HG03460 (cell line): Measurements from ENCODE around the gene FCHO1.
A peak's percentile ranks its signal among the peaks of the same experiment; 100 is the strongest.

ENCODE experiments used
- ATAC-seq: cut with Tn5 transposase; IDR thresholded peaks from one replicate; pipeline ENCODE4 v1.9.1; 2021; ENCODE audit not compliant: unreplicated experiment

Gene FCHO1

GRCh38 chr19:17751103-17751911 lies at the start of gene FCHO1:
TSS of gene FCHO1 (plus strand) at chr19:17751477. CDS start at chr19:17755165, 3,688 bp downstream.
- peak; percentile 35 for ATAC-seq

DNA sequence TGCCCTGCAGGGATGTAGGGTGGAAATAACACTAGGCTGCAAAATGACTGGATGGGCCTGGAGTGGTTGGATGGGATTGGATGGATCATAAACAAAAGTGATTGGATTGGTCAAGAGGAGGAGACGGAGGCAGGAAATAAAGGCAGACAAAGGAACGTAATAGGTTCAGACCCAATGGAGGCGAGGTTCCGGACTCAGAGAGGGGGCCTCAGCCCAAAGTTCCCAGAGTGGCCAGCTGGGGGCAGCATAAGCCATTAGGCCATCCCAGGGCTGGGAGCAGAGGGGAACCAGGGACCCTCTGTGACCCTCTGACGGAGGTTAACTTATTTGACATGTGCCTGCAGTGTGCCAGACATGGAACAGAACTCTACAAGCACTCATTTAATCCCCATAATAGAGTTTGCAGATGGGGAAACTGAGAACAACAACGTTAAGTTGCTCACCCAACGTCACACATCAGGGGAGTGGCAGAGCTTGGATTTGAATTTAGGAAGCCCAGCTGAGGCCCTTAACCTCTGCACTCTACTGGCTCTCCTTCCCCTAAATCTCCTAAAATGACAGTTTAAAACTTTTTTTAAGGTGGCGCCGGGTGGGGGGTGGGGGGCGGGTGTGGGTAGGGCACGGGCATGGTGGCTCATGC lies 47.3 kb upstream of the FCHO1 start:
- no peak for ATAC-seq

DNA sequence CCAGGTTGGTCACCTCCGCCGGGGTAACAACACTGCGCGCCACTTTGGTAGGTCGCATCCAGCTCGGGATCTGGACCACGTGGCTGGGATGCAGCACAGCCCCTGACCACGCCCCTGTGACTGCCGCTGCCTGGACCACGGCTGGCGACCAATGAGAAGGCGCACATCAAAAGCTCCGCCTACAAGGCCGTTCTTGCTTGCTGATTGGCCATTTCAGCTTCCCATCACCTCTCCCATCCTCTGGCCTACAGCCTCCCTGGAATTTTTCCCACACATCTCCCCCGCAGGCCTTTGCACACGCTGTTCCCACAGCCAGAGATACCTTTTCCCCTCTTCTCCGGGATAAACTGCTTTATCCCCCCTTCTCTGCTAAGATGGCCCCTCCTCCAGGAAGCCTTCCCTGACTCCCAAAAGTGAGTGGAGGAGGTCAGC lies 44.5 kb upstream of the FCHO1 start:
- no peak for ATAC-seq

- ATAC-seq: no peak
Observed at GRCh38 chr19:17711851-17712250, 39.4 kb upstream of the FCHO1 start.

DNA sequence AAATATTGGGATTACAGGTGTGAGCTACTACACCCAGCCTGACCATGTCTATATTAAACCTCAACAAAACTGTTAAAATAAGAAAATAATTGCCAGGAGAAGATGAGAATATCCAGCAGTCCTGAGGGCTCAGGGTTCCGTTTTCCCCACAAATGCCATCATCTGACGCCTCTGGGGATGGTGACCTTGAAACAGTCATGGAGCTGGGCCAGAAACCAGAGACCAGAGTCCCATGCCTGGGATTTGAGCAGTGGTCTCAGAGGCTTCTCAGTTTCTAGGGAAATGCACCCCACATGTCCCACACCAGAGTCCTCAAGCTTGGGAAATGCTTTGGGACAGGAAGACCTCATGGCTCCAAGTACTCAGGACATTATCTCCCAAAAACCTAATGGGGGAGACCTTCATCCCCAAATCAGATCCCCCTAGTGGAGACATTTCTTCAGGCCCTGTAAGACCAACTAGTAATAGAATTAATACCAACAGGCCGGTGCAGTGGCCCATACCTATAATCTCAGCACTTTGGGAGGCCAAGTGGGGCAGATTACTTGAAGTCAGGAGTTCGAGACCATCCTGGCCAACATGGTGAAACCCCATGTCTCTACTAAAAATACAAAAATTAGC lies 34.9 kb upstream of the FCHO1 start:
- no peak for ATAC-seq

DNA sequence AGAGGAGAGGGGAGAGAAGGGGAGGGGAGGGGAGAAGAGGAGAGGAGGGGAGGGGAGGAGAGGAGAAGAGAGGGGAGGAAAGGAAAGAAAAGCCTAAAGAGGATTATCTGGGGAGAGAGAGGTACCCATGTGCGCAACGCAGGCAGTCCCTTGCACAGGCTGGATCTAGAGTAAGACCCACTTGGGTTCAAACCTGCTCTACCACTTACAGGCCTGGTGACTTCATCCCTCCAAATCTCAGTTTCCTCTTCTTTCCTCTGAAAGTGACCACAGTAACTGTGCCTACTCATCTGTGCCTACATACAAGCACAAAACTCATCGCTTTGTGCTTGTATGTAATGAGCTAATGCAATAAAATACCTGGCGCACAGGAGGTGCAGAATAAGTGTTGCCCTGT lies 32.7 kb upstream of the FCHO1 start:
- ATAC-seq: no peak

DNA sequence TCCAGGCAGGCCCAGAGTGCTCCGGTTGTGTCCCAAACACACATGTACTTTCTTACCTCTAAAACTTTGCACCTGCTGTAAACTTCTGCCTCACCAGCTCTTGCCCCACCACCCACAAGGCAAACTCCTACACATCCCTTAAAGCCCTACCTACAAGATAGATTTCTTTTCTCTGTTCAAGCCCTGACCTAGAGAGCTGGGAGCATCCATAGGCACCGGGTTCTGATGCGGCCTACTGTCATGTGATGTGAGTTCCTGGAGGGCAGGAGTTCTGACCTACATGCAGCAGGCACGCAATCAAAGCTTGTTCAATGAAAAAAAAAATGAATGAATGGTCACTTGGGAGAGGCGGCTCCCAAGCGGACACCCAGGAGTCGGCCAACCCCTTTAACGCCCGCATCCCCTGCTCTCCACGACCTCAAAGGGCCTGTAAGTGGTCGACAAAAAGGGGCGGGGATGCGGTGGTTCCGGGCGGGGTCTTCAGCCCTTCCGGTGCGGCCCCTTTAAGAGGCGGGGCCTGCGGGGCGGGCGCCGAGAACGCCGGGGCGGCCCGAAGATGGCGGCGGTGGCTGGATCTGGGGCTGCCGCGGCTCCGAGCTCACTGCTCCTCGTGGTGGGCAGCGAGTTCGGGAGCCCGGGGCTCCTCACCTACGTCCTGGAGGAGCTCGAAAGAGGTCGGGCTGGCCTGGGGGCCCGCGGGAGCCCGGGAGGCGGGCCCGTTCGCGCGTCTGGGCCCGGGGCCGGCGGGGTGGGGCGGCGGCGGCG lies 32.1 kb upstream of the FCHO1 start, which contains the start of gene MAP1S:
Gene MAP1S, plus strand, starts transcription at position 534 of the 765 bp plus-strand sequence. Its CDS starts 23 bp downstream, at position 557.
- ATAC-seq: peak; percentile 77

DNA sequence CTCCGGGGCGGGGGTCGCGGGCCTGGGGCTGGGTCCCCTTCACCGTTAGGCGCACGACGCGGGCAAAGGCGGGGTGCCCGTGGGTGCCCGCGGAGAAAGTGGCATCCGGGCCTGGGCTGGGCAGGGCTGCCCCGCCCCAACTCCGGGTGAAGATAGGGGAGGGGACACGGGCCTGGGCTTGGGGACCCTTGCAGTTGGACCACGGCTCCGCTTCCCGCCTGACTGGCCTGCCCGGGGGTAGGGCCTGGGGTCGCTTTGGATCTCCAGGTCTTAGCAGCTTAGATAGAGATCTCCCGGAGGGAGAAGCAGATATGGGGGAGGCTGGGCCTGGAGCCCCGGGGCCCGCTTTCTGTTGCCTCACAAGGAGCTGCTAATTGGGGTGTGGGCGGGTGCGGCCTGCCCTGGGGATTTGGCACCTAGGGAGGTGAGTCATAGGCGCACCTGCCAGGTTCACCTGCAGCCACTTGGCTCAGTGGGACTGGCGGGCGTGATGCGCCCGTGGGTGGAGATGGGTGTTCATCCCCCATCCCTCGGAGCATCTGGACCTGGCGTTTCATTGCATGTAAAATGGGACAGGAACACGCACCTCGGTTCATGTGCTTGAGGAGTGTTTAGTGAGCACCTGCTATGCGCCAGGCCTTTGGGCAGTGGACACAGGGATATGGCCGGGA lies 31.4 kb upstream of the FCHO1 start:
- peak; percentile 26 for ATAC-seq

- ATAC-seq: no peak
Observed at GRCh38 chr19:17720440-17720839, 30.8 kb upstream of the FCHO1 start.

DNA sequence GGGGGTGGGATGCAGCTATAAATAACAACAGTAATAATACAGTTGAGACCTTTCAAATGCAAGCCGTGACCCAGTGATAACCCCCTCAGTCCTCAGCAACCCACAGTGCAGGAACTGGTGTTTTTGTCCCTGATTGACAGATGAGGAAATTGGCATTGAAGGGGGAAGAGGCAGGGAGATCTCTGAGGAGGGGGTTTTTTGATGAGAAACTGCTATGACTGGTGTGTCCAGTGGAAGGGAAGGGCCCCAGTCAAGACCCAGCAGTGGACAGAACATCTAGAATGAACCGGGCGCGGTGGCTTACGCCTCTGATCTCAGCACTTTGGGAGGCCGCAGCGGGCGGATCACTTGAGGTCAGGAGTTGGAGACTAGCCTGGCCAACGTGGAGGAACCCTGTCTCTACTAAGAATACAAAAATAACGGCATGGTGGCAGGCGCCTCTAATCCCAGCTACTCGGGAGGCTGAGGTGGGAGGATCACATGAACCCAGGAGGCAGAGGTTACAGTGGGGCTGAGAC lies 30.1 kb upstream of the FCHO1 start:
- ATAC-seq: no peak

DNA sequence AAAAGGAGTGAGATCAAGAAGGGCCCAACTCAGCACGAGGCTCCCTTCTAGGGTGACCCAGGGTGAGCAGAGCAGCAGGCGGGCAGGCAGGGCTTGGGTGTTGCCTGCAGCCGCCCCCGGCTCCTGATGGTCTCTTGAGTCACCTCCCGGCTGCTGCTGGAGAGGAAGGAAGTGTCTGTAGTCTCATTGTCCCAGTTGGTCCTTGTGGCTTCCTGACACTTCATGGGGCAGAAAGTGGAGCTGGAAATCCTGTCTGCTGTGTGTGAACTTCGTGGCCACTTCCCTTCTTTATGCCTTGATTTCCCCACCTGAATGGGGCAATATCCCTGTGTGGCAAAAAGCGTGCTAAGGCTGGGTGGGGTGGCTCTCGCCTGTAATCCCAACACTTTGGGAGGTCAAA lies 29.5 kb upstream of the FCHO1 start:
- ATAC-seq: no peak

- ATAC-seq: no peak
Observed at GRCh38 chr19:17722655-17723240, 28.5 kb upstream of the FCHO1 start.

DNA sequence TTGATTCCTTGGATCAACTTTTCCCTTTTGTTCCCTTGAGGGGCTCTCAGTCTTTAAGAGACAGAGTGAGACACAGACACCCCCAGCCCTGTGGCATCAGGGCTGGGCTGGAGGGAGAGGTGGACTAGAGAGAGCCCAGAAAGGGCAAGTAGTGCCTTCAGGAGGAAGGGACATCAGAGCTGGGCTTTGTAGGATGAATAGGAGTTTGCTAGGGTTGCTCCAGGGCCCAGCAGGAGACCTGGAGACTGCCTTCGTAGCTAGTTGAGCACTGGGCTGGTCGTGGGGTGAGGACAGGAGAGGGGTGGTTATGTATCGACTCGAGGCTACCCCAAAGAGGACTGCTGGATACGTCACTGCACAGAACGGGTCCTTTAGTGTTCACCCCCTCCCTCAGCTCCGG lies 26.6 kb upstream of the FCHO1 start:
- ATAC-seq: no peak

DNA sequence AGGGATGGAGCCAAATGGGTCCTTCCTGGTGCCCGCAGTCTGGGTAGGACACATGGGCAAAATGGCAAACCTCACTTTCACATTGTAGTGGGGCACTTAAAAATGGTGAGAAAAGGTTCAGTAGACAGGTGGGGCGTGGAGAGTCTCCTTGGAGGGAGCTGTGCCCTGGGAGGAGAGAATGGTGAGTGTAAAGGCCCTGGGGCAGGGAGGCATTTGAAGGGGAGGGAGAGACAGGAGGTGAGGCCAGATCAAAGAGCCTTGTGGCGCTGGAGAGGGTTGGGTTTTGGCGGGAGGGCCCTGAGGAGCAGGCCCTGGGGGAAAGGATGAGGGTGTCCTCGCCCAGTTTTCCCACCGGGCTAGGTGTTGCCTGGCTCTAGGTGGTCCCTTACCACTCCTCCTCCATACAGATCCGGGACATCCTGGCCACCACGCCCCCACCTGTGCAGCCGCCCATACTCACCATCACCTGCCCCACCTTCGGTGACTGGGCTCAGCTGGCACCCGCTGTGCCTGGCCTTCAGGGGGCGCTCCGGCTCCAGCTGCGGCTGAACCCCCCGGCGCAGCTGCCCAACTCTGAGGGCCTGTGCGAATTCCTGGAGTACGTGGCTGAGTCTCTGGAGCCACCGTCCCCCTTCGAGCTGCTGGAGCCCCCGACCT lies 25.7 kb upstream of the FCHO1 start:
- no peak for ATAC-seq

DNA sequence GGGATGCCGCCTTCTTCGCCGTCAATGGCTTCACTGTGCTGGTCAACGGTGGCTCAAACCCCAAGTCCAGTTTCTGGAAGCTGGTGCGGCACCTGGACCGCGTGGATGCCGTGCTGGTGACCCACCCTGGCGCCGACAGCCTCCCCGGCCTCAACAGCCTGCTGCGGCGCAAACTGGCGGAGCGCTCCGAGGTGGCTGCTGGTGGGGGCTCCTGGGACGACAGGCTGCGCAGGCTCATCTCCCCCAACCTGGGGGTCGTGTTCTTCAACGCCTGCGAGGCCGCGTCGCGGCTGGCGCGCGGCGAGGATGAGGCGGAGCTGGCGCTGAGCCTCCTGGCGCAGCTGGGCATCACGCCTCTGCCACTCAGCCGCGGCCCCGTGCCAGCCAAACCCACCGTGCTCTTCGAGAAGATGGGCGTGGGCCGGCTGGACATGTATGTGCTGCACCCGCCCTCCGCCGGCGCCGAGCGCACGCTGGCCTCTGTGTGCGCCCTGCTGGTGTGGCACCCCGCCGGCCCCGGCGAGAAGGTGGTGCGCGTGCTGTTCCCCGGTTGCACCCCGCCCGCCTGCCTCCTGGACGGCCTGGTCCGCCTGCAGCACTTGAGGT lies 25.0 kb upstream of the FCHO1 start:
- no peak for ATAC-seq

GRCh38 chr19:17726964-17727773 lies 24.1 kb upstream of the FCHO1 start:
- ATAC-seq: no peak

- ATAC-seq: no peak
Observed at GRCh38 chr19:17727843-17728242, 23.4 kb upstream of the FCHO1 start.

DNA sequence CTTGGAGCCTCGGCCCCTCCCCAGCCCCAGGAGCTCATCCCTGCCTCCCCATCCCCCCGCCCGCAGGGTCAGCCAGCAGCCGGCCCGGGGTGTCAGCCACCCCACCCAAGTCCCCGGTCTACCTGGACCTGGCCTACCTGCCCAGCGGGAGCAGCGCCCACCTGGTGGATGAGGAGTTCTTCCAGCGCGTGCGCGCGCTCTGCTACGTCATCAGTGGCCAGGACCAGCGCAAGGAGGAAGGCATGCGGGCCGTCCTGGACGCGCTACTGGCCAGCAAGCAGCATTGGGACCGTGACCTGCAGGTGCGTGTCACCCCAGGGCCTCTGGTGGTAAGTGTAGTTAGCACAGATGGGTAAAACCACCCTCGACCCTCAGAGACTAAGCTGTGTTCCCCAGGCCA lies 18.1 kb upstream of the FCHO1 start:
- ATAC-seq: no peak
